HG03135 (cell line): ENCODE data around the gene OSBPL7.

Experiments
- ATAC-seq: cut with Tn5 transposase; IDR thresholded peaks from one replicate; pipeline ENCODE4 v1.9.1; 2021; ENCODE audit warnings: mild to moderate bottlenecking, moderate library complexity; ENCODE audit not compliant: unreplicated experiment

The OSBPL7 gene

GRCh38 chr17:47847341-47848197 is 26.0 kb upstream of the OSBPL7 start:
- ATAC-seq: no peak

- no peak for ATAC-seq
These were observed 25.2 kb upstream of the OSBPL7 start for GRCh38 chr17:47846716-47847340.

- ATAC-seq: no peak
These were observed 24.1 kb upstream of the OSBPL7 start for GRCh38 chr17:47845716-47846075.

GRCh38 chr17:47844814-47845715 is 23.5 kb upstream of the OSBPL7 start:
- no peak for ATAC-seq

GRCh38 chr17:47844227-47844626 is 22.6 kb upstream of the OSBPL7 start:
- ATAC-seq: no peak

- ATAC-seq: no peak
These were observed 21.8 kb upstream of the OSBPL7 start for GRCh38 chr17:47843391-47843730.

- no peak for ATAC-seq
These were observed 20.1 kb upstream of the OSBPL7 start for GRCh38 chr17:47841488-47842291.

GRCh38 chr17:47840742-47841487 is 19.3 kb upstream of the OSBPL7 start, which contains the start of gene SCRN2:
SCRN2 (minus strand) TSS chr17:47841273; CDS start chr17:47840843, 430 bp downstream.
- ATAC-seq: peak; percentile 74

GRCh38 chr17:47840001-47840741 is 18.6 kb upstream of the OSBPL7 start:
- no peak for ATAC-seq

- ATAC-seq: no peak
These were observed 17.5 kb upstream of the OSBPL7 start for GRCh38 chr17:47839071-47839470.

GRCh38 chr17:47838636-47839035 is 17.0 kb upstream of the OSBPL7 start:
- ATAC-seq: no peak

GRCh38 chr17:47837401-47838039 is 15.9 kb upstream of the OSBPL7 start:
- no peak for ATAC-seq

- no peak for ATAC-seq
These were observed 15.0 kb upstream of the OSBPL7 start for GRCh38 chr17:47836601-47837000.

- ATAC-seq: no peak
These were observed 13.2 kb upstream of the OSBPL7 start for GRCh38 chr17:47834756-47835155.

GRCh38 chr17:47831934-47832327 is 10.3 kb upstream of the OSBPL7 start:
- ATAC-seq: no peak

GRCh38 chr17:47831003-47831933 is 9.7 kb upstream of the OSBPL7 start, which contains the start of the genes LRRC46 and MRPL10:
LRRC46 (plus strand) TSS chr17:47831670; CDS start chr17:47831990, 320 bp downstream.
MRPL10 (minus strand) TSS chr17:47831541; CDS start chr17:47831511, 30 bp downstream.
- peak; percentile 74 for ATAC-seq

GRCh38 chr17:47830396-47831002 is 8.9 kb upstream of the OSBPL7 start:
- ATAC-seq: no peak
